Activated CD4-positive, alpha-beta T cell treated with anti-CD3 and anti-CD28 coated beads, Interleukin-2, Interleukin-4, amounts not matched to agents 100 ng/mL and 50 ng/mL, durations not matched to agents 16 hours and 8 hours (primary cell): ENCODE results near the gene OPRL1.
"Not testable (repeated sequence)": the region's sequence is repeated elsewhere in the genome, so short reads cannot be mapped to it uniquely, and the experiment has no call there.

Source experiments
- DNase-seq: peaks from one replicate; pipeline ENCODE4 v3.0.0-alpha.2; 2020; ENCODE audit warnings: low spot score

The OPRL1 gene

GRCh38 chr20:64117432-64117777, 37.5 kb downstream of the OPRL1 start:
- not testable (repeated sequence) for DNase-seq

- DNase-seq = no peak
These were observed 39.4 kb downstream of the OPRL1 start for GRCh38 chr20:64119301-64119680.

- DNase-seq = no peak
These were observed 39.9 kb downstream of the OPRL1 start for GRCh38 chr20:64119681-64120341.

- DNase-seq = no peak
These were observed 41.7 kb downstream of the OPRL1 start for GRCh38 chr20:64121586-64121985.

- not testable (repeated sequence) for DNase-seq
These were observed 43.0 kb downstream of the OPRL1 start for GRCh38 chr20:64122927-64123326.

GRCh38 chr20:64123517-64123916, 43.6 kb downstream of the OPRL1 start:
- not testable (repeated sequence) for DNase-seq

GRCh38 chr20:64129146-64129782, 49.4 kb downstream of the OPRL1 start:
- no peak for DNase-seq

GRCh38 chr20:64130271-64130670, 50.4 kb downstream of the OPRL1 start:
- no peak for DNase-seq

GRCh38 chr20:64130876-64131275, 51.0 kb downstream of the OPRL1 start:
- DNase-seq = no peak

GRCh38 chr20:64131406-64131805, 51.5 kb downstream of the OPRL1 start:
- no peak for DNase-seq

GRCh38 chr20:64133951-64134407, 54.1 kb downstream of the OPRL1 start:
- no peak for DNase-seq

- DNase-seq = not testable (repeated sequence)
These were observed 54.9 kb downstream of the OPRL1 start for GRCh38 chr20:64134744-64135143.

GRCh38 chr20:64136004-64136710, 56.3 kb downstream of the OPRL1 start:
- DNase-seq = no peak

GRCh38 chr20:64137598-64138031, 57.7 kb downstream of the OPRL1 start:
- no peak for DNase-seq

GRCh38 chr20:64138276-64138815, 58.5 kb downstream of the OPRL1 start:
- no peak for DNase-seq

GRCh38 chr20:64139199-64140060, 59.5 kb downstream of the OPRL1 start:
- no peak for DNase-seq

GRCh38 chr20:64140061-64140931, 60.4 kb downstream of the OPRL1 start:
- no peak for DNase-seq

- no peak for DNase-seq
These were observed 61.1 kb downstream of the OPRL1 start for GRCh38 chr20:64140956-64141355.

GRCh38 chr20:64142590-64142989, 62.7 kb downstream of the OPRL1 start:
- no peak for DNase-seq

GRCh38 chr20:64143018-64143801, 63.3 kb downstream of the OPRL1 start:
- no peak for DNase-seq
